Kidney (tissue), 14 donors: ENCODE results near the gene CCDC9B. TPM values are rescaled to one million over a fixed set of nuclear protein-coding genes. Genes with fewer than 3 reads are reported as not detected.

Source experiments
- DNase-seq, 5 donors: peaks; one replicate each; pipeline ENCODE4 v3.0.0-alpha.2; 2013 to 2020
- FAIRE-seq: peaks from 2 replicates; lab custom pipeline; 2012; peaks lifted over from hg19 to GRCh38; lab: Jason Lieb, UNC
- H3K27ac ChIP-seq, 2 donors: one replicate each; pipeline ENCODE4 v1.7.0; 2013; ENCODE audit warnings: low read depth in 2 of 2, low read length in 2 of 2, inconsistent platforms in 1 of 2
- H3K27me3 ChIP-seq: one replicate; pipeline ENCODE4 v1.7.1; 2013; ENCODE audit warnings: low read length, inconsistent platforms; ENCODE audit not compliant: control insufficient read depth, insufficient read depth
- H3K36me3 ChIP-seq, 3 donors: one replicate each; pipeline versions ENCODE4 v1.7.0 to v1.7.1; 2013; ENCODE audit warnings: low read length in 3 of 3, control low read depth in 1 of 3, inconsistent platforms in 1 of 3; ENCODE audit not compliant: insufficient read depth in 3 of 3, control insufficient read depth in 2 of 3
- H3K4me1 ChIP-seq, 3 donors: one replicate each; pipeline versions ENCODE4 v1.7.0 to v1.7.1; 2013; ENCODE audit warnings: low read length in 3 of 3, inconsistent platforms in 1 of 3, low read depth in 1 of 3; ENCODE audit not compliant: control insufficient read depth in 2 of 3, insufficient read depth in 2 of 3
- H3K4me3 ChIP-seq, 3 donors: one replicate each; pipeline versions ENCODE4 v1.7.0 to v1.8.1; 2013; ENCODE audit warnings: low read length in 3 of 3, control low read depth in 1 of 3, inconsistent platforms in 1 of 3
- H3K9ac ChIP-seq, 3 donors: one replicate each; pipeline versions ENCODE4 v1.7.0 to v1.7.1; 2013; ENCODE audit warnings: low read length in 3 of 3, control low read depth in 1 of 3, inconsistent platforms in 1 of 3
- H3K9me3 ChIP-seq, 3 donors: one replicate each; pipeline versions ENCODE4 v1.7.0 to v1.7.1; 2013; ENCODE audit warnings: low read length in 3 of 3, control low read depth in 1 of 3, inconsistent platforms in 1 of 3; ENCODE audit not compliant: control insufficient read depth in 2 of 3, insufficient read depth in 1 of 3
- intact Hi-C: fragments of 100-400 bp; cut with DNase I; formaldehyde crosslinking; loops from one replicate; pipeline ENCODE4 v1.11.1; 2022
- polyA plus RNA-seq: library from polyadenylated mRNA; stranded (reverse); fragments of 350-450 nt; fragmentation: Illumina TruSeq; extraction: RNeasy Lipid Tissue Mini Kit (QIAGEN cat#74804); gene quantifications from one replicate; pipeline ENCODE4 v1.2.3, GENCODE V29; 2014; ENCODE audit warnings: low read depth, low replicate concordance; ENCODE audit not compliant: insufficient read depth
- total RNA-seq: library from RNA; stranded (reverse); fragmentation: NEBNext Ultra II Directional; extraction: Animal tissue kit (Norgen Biotek cat#: 25700); gene quantifications from one replicate; pipeline ENCODE4 v1.2.1, GENCODE V29; 2021
- TF ChIP-seq, protein P1 (sequence below): IDR thresholded peaks from 3 replicates; pipeline ENCODE4 v1.5.1; 2012; ENCODE audit warnings: mild to moderate bottlenecking, moderate library complexity, borderline replicate concordance; ENCODE audit not compliant: insufficient read depth; ENCODE audit errors: extremely low read depth
- donor health status: control.
- donor health status: control.
- donor health status: control.
- donor health status: control.
- donor health status: control.
- donor health status: DM: yes; HTN: yes; CAD: no.
- donor health status: Normal renal cell carcinoma (clear cell type).

The CCDC9B gene
- total and polyA plus RNA-seq, 2 donors from 2014 or later, result 4.7 to 60.0 TPM

DNA sequence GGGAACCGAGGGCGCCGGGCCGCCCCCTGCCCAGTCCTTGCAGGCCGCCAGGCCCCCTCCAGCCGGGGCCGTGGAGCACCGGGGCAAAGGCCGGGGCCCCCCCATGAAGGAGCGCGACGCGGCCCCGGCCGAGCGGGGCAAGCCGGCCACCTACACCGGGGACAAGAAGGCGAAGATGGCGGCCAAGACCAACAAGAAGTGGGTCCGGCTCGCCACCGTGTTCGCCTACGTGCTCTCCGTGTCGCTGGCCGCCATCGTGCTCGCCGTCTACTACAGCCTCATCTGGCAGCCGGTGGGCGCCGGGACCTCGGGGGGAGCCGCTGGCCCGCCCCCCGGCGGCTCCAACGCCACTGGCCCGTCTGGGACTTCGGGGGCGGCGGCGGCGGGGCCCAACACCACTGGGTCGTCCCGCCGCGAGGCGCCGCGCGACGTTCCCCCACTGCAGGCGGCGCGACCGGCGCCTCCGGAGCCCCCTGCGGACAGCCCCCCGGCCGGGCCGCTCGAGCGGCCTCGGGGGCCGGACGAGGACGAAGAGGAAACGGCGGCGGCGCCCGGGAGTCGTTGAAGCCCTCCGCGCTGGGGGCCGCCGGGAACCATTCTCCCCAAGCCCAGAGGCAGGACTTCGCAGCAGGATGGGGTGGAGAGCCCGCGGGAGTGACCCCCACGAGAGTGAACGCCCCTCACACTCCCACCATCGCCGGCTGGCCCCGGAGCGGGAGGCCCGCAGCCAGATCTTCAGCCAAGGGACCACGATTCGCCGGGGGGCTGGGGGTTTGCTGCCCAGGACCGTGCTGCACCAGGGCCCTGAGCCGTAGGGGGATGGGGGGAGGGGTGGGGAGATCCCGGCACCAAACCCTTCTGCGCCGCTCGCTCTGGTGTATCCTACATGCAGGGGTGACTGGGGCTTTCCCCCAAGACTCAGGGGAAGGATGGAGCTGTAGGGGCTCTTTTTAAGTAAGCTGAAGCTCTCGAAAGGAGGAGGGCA lies 16.5 kb downstream of the CCDC9B start:
- peaks cover 0 to 10% (median 0%) of the 10 kb centered on the region in 3 donors for H3K4me1 ChIP-seq
- intact Hi-C loops, result no loop called here
- H3K9me3 ChIP-seq, result no peaks in the 10 kb centered on the region
- H3K9ac ChIP-seq, result peak overlapping the region in 2 of 3 donors; percentile 16 to 41
- TF ChIP-seq, protein P1, sequence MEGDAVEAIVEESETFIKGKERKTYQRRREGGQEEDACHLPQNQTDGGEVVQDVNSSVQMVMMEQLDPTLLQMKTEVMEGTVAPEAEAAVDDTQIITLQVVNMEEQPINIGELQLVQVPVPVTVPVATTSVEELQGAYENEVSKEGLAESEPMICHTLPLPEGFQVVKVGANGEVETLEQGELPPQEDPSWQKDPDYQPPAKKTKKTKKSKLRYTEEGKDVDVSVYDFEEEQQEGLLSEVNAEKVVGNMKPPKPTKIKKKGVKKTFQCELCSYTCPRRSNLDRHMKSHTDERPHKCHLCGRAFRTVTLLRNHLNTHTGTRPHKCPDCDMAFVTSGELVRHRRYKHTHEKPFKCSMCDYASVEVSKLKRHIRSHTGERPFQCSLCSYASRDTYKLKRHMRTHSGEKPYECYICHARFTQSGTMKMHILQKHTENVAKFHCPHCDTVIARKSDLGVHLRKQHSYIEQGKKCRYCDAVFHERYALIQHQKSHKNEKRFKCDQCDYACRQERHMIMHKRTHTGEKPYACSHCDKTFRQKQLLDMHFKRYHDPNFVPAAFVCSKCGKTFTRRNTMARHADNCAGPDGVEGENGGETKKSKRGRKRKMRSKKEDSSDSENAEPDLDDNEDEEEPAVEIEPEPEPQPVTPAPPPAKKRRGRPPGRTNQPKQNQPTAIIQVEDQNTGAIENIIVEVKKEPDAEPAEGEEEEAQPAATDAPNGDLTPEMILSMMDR, result no peak
- FAIRE-seq (no peak), DNase-seq (peak in 4 of 5 donors; percentile 43 to 85 (median 66))
- H3K27me3 ChIP-seq, result no peaks in the 10 kb centered on the region
- H3K36me3 ChIP-seq, result no peaks in the 10 kb centered on the region
- peak overlapping the region; percentile 45 to 53 (median 50) for H3K4me3 ChIP-seq
- no peak overlapping the region for H3K27ac ChIP-seq

DNA sequence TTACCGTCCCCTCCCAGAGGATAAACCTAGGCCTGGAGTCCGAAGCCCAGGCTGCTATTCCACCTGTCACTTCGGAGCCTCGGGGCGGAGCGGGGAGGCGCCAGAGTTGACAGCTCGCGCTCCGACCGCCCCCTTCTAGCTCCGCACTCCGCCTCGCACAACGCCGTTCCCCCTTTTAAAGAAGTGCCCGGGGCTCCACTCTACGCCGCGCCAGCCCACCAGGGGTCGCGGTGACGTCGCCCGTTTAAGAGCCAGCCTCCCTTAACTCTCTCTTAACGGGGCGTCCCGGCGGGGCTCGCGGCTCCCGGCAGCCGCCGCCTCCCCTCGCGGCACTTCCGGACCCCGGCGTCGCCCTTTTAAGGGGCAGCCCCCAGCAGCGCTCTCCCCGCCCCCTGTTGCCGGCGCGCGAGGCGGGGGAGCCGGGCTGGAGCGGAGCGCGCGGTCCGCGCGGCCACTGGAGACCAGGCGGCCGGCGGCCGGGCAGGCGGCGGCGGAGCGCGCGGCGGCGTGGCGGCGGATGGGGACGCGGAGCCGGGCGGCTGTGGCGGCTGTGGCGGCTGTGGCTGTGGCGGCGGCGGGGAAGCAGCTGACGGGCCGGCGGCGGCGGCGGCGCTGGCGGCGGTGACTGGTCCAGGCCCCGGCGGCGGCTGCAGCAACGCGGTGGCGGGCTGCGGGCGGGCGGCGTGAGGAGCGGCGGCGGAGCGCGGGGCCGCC lies 17.3 kb downstream of the CCDC9B start, which contains the start of gene INAFM2:
TSS of gene INAFM2 (plus strand) at position 454 of the 714 bp plus-strand sequence. CDS start 364 bp downstream, outside the sequence.
- H3K9ac ChIP-seq, result peak within 1 kb of the TSS in 2 of 3 donors; percentile 16 to 41
- intact Hi-C loops, result no loop called here
- H3K36me3 ChIP-seq, result no peaks in the 10 kb centered on the region
- no peaks in the 10 kb centered on the region for H3K27me3 ChIP-seq
- H3K4me3 ChIP-seq, result peak within 1 kb of the TSS in 2 of 3 donors; percentile 44 to 50
- peak; percentile 96 to 99 (median 97) for DNase-seq
- peak within 1 kb of the TSS in 1 of 2 donors; percentile 24 for H3K27ac ChIP-seq
- TF ChIP-seq, protein P1, result peak; percentile 41
- no peaks in the 10 kb centered on the region for H3K9me3 ChIP-seq
- FAIRE-seq, result no peak
- H3K4me1 ChIP-seq, result peaks cover 0 to 10% (median 0%) of the 10 kb centered on the region in 3 donors

DNA sequence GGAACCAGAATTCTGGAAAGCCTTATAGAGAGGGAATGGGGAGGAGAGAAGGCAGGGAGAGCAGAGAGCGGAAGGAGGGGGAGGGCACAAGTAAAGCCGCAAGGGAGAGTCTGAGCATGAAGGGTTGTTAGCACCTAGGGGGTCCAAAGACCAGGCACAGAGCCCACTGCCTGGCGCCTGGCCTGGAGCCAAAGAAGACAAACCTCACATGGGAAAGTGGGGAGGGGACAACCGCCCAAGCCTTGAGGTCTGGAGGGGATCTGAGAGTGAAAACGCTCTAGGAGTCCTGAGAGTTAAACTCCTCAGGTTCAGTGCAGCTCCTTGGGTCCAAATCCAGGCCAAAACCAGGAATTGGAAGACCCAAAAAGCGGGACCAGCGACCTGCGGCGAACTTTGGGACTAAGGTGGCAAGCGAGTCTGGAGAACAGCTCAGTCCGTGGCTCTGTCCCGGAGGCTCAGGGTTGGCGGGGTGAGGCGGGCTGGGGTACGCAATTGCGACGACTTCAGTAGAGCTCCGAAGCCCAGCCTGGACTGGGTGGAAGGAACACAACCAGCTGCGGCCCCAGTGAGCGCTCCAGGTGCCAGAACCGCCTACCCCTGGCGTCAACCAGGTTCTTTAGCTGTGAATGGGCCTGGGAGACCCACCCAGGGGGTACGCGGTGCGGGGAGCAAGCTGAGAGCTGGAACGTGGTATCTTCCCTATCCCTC lies 18.1 kb downstream of the CCDC9B start:
- no peak for FAIRE-seq
- DNase-seq, result peak; percentile 34 to 69 (median 58)

More for the DNA sequence above, 18.1 kb downstream of the CCDC9B start:
- intact Hi-C loops, result no loop called here
- H3K27me3 ChIP-seq, result no peaks in the 10 kb centered on the region
- peaks cover 0 to 7% (median 0%) of the 10 kb centered on the region in 3 donors for H3K4me1 ChIP-seq
- TF ChIP-seq, protein P1, result no peak
- peak overlapping the region in 1 of 2 donors; percentile 24 for H3K27ac ChIP-seq
- H3K9ac ChIP-seq, result no peak overlapping the region
- peak overlapping the region in 1 of 3 donors; percentile 38 for H3K4me3 ChIP-seq
- H3K36me3 ChIP-seq, result no peaks in the 10 kb centered on the region
- H3K9me3 ChIP-seq, result no peaks in the 10 kb centered on the region
